Nephron progenitor cell (in vitro differentiated cells): Measurements from ENCODE around the gene LNPEP.

ENCODE experiments used
- DNase-seq: peaks from one replicate; pipeline ENCODE4 v3.0.0; 2021
- H3K27ac Mint-ChIP-seq: 2 replicates; pipeline ENCODE4 v1.8.0; 2021; ENCODE audit warnings: mild to moderate bottlenecking, moderate library complexity, mixed read lengths
- H3K27me3 Mint-ChIP-seq: 2 replicates; pipeline ENCODE4 v1.8.0; 2021; ENCODE audit warnings: mild to moderate bottlenecking, low read depth, mixed read lengths; ENCODE audit not compliant: poor library complexity
- H3K36me3 Mint-ChIP-seq: 2 replicates; pipeline ENCODE4 v1.8.0; 2021; ENCODE audit warnings: low read depth, mixed read lengths
- H3K4me1 Mint-ChIP-seq: 2 replicates; pipeline ENCODE4 v1.8.0; 2021; ENCODE audit warnings: mixed read lengths
- H3K4me3 Mint-ChIP-seq: 2 replicates; pipeline ENCODE4 v1.8.0; 2021; ENCODE audit warnings: mild to moderate bottlenecking, moderate library complexity, mixed read lengths
- H3K9me3 Mint-ChIP-seq: 2 replicates; pipeline ENCODE4 v1.8.0; 2021; ENCODE audit warnings: mild to moderate bottlenecking, moderate library complexity, mixed read lengths
- TF ChIP-seq, protein P1 (sequence below): fragments of 200-600 bp; sonication (generic); IDR thresholded peaks from 2 replicates; pipeline ENCODE4 v1.5.0; 2021; ENCODE audit warnings: antibody characterized with exemption

Gene LNPEP

DNA sequence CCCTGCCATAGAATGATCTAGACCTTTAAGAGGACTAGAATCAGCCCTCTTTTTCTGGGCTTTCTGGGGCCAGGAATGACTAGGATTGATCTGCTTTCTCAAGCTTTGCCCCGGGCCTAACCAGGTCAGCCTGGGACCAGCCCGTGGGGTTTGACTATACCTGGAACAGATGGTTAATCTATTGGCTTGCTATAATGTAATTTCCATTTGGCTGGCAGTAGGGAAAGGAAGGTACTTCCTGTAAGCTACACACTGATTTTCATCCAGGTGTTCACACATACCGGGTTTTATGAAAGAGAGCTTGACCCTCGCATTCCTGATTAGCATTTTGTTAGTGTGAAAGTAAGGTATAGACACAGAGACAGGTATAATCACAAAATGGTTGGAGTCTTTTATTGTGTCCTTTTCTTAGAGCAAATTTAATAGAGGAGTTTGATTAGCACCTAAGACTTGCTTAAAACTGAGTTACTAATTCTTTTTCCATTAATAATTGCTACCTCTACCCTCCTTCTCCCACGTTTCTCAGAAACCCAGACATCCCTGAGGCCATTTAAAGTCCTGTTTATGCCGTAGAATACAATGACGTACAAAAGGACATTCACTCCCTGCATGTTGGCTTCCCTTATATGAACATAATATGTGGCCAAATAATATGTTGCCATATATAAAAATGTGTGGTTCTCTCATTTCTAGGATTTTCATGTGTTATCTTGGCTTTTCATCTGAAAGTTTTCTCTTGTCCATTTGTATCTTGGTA is 17.3 kb downstream of the LNPEP start:
- Mint-ChIP-seq H3K27ac (no peak overlapping the region), H3K27me3 (peaks cover 3% of the 10 kb centered on the region), H3K4me1 (no peaks in the 10 kb centered on the region), H3K9me3 (peaks cover 24% of the 10 kb centered on the region), H3K4me3 (no peak overlapping the region), H3K36me3 (peaks cover 15% of the 10 kb centered on the region)
- DNase-seq, result no peak
- TF ChIP-seq, protein P1, sequence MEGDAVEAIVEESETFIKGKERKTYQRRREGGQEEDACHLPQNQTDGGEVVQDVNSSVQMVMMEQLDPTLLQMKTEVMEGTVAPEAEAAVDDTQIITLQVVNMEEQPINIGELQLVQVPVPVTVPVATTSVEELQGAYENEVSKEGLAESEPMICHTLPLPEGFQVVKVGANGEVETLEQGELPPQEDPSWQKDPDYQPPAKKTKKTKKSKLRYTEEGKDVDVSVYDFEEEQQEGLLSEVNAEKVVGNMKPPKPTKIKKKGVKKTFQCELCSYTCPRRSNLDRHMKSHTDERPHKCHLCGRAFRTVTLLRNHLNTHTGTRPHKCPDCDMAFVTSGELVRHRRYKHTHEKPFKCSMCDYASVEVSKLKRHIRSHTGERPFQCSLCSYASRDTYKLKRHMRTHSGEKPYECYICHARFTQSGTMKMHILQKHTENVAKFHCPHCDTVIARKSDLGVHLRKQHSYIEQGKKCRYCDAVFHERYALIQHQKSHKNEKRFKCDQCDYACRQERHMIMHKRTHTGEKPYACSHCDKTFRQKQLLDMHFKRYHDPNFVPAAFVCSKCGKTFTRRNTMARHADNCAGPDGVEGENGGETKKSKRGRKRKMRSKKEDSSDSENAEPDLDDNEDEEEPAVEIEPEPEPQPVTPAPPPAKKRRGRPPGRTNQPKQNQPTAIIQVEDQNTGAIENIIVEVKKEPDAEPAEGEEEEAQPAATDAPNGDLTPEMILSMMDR, result no peak

DNA sequence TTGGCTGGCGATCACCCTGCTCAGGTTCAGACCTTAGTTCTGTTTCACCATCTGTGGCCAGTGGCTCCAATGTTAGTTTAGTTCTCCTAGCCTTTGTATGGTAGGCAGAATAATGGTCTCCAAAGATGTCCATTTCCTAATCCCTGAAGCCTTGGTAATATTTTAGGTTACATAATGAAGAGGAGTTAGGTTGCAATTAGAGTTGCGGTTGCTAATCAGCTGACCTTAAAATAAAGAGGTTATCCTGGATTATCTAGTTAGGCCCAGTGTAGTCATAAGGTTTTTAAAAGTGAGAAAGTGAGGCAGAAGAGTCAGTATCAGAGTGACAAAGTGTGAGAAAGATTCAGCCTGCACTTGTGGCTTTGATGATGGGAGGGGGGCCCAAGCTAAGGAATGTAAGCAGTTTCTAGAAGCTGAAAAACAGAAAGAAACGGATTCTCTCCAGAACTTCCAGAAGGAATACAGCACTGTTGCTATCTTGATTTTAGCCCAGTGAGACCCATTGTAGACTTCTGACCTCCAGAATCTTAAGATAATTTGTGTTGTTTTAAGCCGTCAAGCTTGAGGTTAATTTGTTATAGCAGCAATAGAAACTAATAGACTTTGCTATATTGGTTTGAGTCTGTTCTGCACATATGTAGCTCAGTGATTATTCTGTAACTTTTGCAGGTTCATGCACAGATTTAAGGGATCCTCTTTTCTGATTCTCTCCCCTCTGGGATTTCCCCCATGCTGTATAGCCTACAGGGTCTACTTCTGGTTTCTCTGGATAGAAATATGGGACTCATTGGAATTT is 21.6 kb downstream of the LNPEP start:
- Mint-ChIP-seq H3K9me3 (peaks cover 3% of the 10 kb centered on the region), H3K4me1 (no peaks in the 10 kb centered on the region), H3K4me3 (no peak overlapping the region), H3K27me3 (no peaks in the 10 kb centered on the region), H3K36me3 (peaks cover 6% of the 10 kb centered on the region), H3K27ac (no peak overlapping the region)
- DNase-seq, result no peak
- TF ChIP-seq, protein P1, result no peak

DNA sequence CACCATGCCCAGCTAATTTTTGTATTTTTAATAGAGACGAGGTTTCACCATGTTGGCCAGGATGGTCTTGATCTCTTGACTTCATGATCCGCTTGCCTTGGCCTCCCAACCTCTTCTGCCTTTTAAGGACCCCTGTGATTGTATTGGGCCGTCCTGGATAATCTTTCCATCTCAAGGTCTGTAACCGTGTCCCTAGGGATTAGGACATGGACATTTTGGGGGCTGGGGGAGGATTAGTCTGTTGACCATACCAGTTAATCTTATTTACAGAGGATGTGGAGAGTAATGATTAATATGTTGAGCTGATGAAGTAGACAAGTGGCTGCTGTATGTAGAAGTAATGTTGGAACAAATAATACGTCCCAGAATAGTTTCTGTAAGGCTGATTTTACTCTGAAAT is 23.1 kb downstream of the LNPEP start:
- Mint-ChIP-seq H3K27me3 (no peaks in the 10 kb centered on the region), H3K27ac (no peak overlapping the region), H3K36me3 (peaks cover 6% of the 10 kb centered on the region)

DNA sequence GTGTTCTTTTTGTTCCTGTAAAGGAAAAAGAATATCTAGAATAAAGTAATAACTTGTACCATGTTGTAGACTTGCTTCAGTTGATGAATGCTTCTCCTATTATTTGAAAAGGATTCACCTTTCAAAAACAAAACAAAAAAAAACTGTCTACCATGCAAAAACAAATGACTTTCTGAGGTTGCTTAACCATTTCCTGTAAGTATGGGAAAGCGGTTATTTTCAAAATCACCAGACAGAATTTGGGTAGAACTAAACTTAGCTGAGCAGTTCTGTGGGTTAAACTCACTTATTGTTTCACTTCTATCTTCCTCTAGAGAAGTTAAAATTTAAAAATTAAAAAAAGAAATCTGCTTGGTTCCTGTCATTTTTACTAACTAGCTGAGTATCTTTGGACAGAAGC is 25.2 kb downstream of the LNPEP start:
- no peak for DNase-seq
- TF ChIP-seq, protein P1, result no peak
- H3K36me3 Mint-ChIP-seq, result peaks cover 6% of the 10 kb centered on the region
- H3K4me1 Mint-ChIP-seq, result no peaks in the 10 kb centered on the region
- H3K27ac Mint-ChIP-seq, result no peak overlapping the region
- H3K9me3 Mint-ChIP-seq, result peaks cover 3% of the 10 kb centered on the region
- H3K27me3 Mint-ChIP-seq, result no peaks in the 10 kb centered on the region
- no peak overlapping the region for H3K4me3 Mint-ChIP-seq

More for the DNA sequence above, 23.1 kb downstream of the LNPEP start:
- Mint-ChIP-seq H3K4me1 (no peaks in the 10 kb centered on the region), H3K9me3 (peaks cover 3% of the 10 kb centered on the region), H3K4me3 (no peak overlapping the region)
- no peak for DNase-seq
- TF ChIP-seq, protein P1, result no peak

DNA sequence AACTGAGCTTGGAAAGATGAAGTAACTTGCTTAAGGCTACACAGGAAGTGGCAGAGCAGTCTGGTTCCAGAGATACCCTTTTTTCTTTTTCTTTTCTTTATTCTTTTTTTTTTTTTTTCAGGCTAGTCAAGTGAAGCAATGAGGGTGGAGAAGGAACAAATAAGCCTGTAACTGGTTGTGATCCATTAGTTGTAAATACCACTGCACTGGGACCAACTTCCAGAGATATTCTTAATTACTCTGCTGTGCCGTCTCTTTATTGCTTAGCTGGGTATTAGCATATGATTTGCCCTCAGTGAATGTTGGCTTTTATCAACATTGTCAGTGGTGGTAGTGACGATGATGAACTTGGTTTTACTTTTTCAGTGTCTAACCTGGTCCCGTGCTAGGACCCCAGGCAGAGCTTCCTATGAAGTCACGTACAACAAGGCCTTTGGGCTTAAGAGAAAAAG is 26.7 kb downstream of the LNPEP start:
- TF ChIP-seq, protein P1, result no peak
- Mint-ChIP-seq H3K27me3 (no peaks in the 10 kb centered on the region), H3K27ac (peak overlapping the region; percentile 50), H3K4me3 (no peak overlapping the region), H3K9me3 (peaks cover 3% of the 10 kb centered on the region), H3K4me1 (no peaks in the 10 kb centered on the region), H3K36me3 (peaks cover 6% of the 10 kb centered on the region)
- DNase-seq, result no peak
